ENCODE measurements around the gene ADAD1. TPM values are rescaled to one million over a fixed set of nuclear protein-coding genes. Genes with fewer than 3 reads are reported as not detected.
"Not testable (repeated sequence)": the region's sequence is repeated elsewhere in the genome, so short reads cannot be mapped to it uniquely, and the experiment has no call there.

Gene ADAD1
- total and polyA plus RNA-seq, 12 donors = not detected

GRCh38 chr4:122360754-122361153 lies 18.1 kb upstream of the ADAD1 start:
- TF ChIP-seq CTCF (IDR thresholded peaks at IDR 0.05) (no peak), POLR2A (IDR thresholded peaks at IDR 0.05) (no peak)
- WGBS, 4 donors = 98 to 100% (median 99%) methylated on average over 3 of the region's 3 CpGs

GRCh38 chr4:122364700-122365404 lies 14.0 kb upstream of the ADAD1 start:
- intact Hi-C loops (cut with DNase I) = no loop called here
- Histone ChIP-seq H3K27me3 (no peaks in the 10 kb centered on the region), H3K9me3 (replicated peaks in 1 of 3) (no peaks in the 10 kb centered on the region), H3K27ac (no peak overlapping the region), H3K4me3 (no peak overlapping the region), H3K4me1 (replicated peaks in 1 of 2) (no peaks in the 10 kb centered on the region), H3K36me3 (replicated peaks in 1 of 2) (peaks cover 0 to 7% of the 10 kb centered on the region in 2 donors)
- no peak for DNase-seq
- WGBS, 4 donors = 85 to 96% (median 94%) methylated on average over 12 to 18 of the region's 18 CpGs
- TF ChIP-seq POLR2A (IDR thresholded peaks at IDR 0.05) (no peak), CTCF (IDR thresholded peaks at IDR 0.05) (no peak)

More at GRCh38 chr4:122360754-122361153, 18.1 kb upstream of the ADAD1 start:
- Histone ChIP-seq H3K27me3 (no peaks in the 10 kb centered on the region), H3K4me1 (replicated peaks in 1 of 2) (no peaks in the 10 kb centered on the region), H3K36me3 (replicated peaks in 1 of 2) (peaks cover 0 to 30% of the 10 kb centered on the region in 2 donors), H3K27ac (no peak overlapping the region), H3K4me3 (no peak overlapping the region), H3K9me3 (replicated peaks in 1 of 3) (no peaks in the 10 kb centered on the region)
- DNase-seq = no peak
- intact Hi-C loops (cut with DNase I) = no loop called here

- H3K36me3 ChIP-seq (replicated peaks in 1 of 2); H3K27ac ChIP-seq; H3K27me3 ChIP-seq; H3K4me3 ChIP-seq; H3K9me3 ChIP-seq (replicated peaks in 1 of 3); intact Hi-C loops (cut with DNase I); DNase-seq; H3K4me1 ChIP-seq (replicated peaks in 1 of 2): not testable (repeated sequence)
- 75 to 95% (median 85%) methylated on average over 3 of the region's 3 CpGs for WGBS, 4 donors
Observed at GRCh38 chr4:122368786-122369185, 10.0 kb upstream of the ADAD1 start.

- DNase-seq = no peak
Observed at GRCh38 chr4:122377352-122377751, 1.5 kb upstream of the ADAD1 start.

More at GRCh38 chr4:122377352-122377751, 1.5 kb upstream of the ADAD1 start:
- Histone ChIP-seq H3K27me3 (no peaks in the 10 kb centered on the region), H3K36me3 (replicated peaks in 1 of 2) (no peaks in the 10 kb centered on the region), H3K4me3 (no peak overlapping the region), H3K4me1 (replicated peaks in 1 of 2) (no peaks in the 10 kb centered on the region), H3K27ac (no peak overlapping the region), H3K9me3 (replicated peaks in 1 of 3) (no peaks in the 10 kb centered on the region)
- no peak for TF ChIP-seq CTCF (IDR thresholded peaks at IDR 0.05)
- TF ChIP-seq POLR2A (IDR thresholded peaks at IDR 0.05) = no peak
- intact Hi-C loops (cut with DNase I) = no loop called here
- WGBS, 4 donors = 70 to 94% (median 74%) methylated on average over 1 of the region's 1 CpG

All from adrenal gland (tissue), 12 donors.